Endothelial cell (in vitro differentiated cells): ENCODE measurements around the gene MIB2. TPM values are rescaled to one million over a fixed set of nuclear protein-coding genes. Genes with fewer than 3 reads are reported as not detected.

ENCODE experiments used
- DNase-seq: peaks from one replicate; pipeline ENCODE4 v3.0.0; 2021; ENCODE audit warnings: low spot score
- H3K27ac Mint-ChIP-seq: one replicate; pipeline ENCODE4 v1.8.0; 2021; ENCODE audit warnings: mixed read lengths, inconsistent platforms; ENCODE audit not compliant: unreplicated experiment
- H3K27me3 Mint-ChIP-seq: one replicate; pipeline ENCODE4 v1.8.0; 2021; ENCODE audit warnings: mild to moderate bottlenecking, moderate library complexity, mixed read lengths, inconsistent platforms; ENCODE audit not compliant: unreplicated experiment
- H3K36me3 Mint-ChIP-seq: one replicate; pipeline ENCODE4 v1.8.0; 2021; ENCODE audit warnings: mild to moderate bottlenecking, low read depth, mixed read lengths, inconsistent platforms; ENCODE audit not compliant: unreplicated experiment
- H3K4me1 Mint-ChIP-seq: one replicate; pipeline ENCODE4 v1.8.0; 2021; ENCODE audit warnings: mild to moderate bottlenecking, mixed read lengths, inconsistent platforms; ENCODE audit not compliant: unreplicated experiment
- H3K4me3 Mint-ChIP-seq: one replicate; pipeline ENCODE4 v1.8.0; 2021; ENCODE audit warnings: mild to moderate bottlenecking, mixed read lengths, inconsistent platforms; ENCODE audit not compliant: unreplicated experiment
- H3K9me3 Mint-ChIP-seq: one replicate; pipeline ENCODE4 v1.8.0; 2021; ENCODE audit warnings: mixed read lengths, inconsistent platforms; ENCODE audit not compliant: unreplicated experiment
- total RNA-seq: library from RNA; stranded (reverse); fragmentation: NEBNext Ultra II Directional; extraction: Animal tissue kit (Norgen Biotek cat#: 25700); gene quantifications from one replicate; pipeline ENCODE4 v1.2.1, GENCODE V29; 2021; ENCODE audit not compliant: unreplicated experiment
- TF ChIP-seq, protein P1 (sequence below): fragments of 200-600 bp; sonication (generic); IDR thresholded peaks from one replicate; pipeline ENCODE4 v1.5.0; 2021; ENCODE audit warnings: antibody characterized with exemption; ENCODE audit not compliant: unreplicated experiment

Gene MIB2
- total RNA-seq, 1 donor from 2014 or later: 84.4 TPM

DNA sequence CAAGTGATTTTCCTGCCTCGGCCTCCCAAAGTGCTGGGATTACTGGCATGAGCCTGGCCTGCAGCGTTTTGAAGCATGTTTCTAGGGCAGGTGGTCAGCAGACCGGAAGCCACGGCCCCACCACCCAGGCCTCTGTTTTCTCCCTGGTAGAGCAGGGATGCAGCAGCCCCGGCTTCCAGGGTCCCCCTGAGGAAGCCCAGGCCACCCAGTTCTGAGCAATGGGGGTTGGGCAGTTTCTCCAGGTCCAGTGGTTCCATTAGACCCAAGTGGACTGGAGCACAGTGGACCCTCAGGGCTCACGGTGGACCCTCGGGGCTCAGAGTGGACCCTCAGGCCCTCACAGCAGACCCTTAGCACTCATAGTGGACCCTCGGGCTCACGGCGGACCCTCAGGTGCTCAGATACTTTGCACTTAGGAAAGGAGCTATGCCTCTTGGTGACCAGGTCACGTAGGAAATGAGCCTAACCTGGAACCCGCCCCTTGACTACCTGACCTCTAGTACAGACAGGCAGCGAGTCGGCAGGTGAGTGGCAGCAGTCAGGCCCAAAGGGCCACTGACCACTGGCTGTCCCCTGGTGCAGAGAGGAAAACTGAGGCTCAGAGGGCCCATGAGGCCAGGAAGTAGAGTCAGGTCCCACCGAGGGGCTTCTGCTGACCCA, 10.8 kb upstream of the MIB2 start:
- peaks cover 2% of the 10 kb centered on the region for H3K4me1 Mint-ChIP-seq
- H3K27ac Mint-ChIP-seq: no peak overlapping the region

DNA sequence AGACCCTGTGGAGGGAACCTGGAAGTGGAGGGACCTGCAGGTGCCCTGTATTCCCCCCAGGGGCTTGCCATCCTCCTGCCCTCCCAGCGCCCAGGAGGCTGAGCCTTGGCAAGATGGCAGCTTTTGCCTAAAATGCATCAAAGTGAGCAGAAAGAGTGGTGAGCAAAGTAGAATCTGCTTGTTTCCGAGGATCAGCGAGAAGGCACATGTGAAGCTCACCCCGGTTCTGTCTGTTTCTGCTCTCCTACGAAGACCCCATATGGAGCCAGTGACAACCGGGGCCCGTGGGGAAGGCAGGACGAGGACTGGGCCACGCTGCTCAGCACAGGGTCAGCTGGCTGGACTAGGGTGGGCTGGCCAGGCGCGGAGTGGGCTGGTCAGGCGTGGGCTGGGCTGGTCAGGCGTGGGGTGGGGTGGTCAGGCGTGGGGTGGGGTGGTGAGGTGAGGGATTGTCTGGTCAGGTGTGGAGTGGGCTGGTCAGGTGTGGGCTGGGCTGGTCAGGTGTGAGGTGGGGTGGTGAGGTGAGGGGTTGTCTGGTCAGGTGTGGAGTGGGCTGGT, 10.2 kb upstream of the MIB2 start:
- no peak overlapping the region for H3K27ac Mint-ChIP-seq
- peak; percentile 5 for DNase-seq
- H3K4me3 Mint-ChIP-seq: no peak overlapping the region
- no peaks in the 10 kb centered on the region for H3K9me3 Mint-ChIP-seq
- peaks cover 6% of the 10 kb centered on the region for H3K27me3 Mint-ChIP-seq
- TF ChIP-seq, protein P1, sequence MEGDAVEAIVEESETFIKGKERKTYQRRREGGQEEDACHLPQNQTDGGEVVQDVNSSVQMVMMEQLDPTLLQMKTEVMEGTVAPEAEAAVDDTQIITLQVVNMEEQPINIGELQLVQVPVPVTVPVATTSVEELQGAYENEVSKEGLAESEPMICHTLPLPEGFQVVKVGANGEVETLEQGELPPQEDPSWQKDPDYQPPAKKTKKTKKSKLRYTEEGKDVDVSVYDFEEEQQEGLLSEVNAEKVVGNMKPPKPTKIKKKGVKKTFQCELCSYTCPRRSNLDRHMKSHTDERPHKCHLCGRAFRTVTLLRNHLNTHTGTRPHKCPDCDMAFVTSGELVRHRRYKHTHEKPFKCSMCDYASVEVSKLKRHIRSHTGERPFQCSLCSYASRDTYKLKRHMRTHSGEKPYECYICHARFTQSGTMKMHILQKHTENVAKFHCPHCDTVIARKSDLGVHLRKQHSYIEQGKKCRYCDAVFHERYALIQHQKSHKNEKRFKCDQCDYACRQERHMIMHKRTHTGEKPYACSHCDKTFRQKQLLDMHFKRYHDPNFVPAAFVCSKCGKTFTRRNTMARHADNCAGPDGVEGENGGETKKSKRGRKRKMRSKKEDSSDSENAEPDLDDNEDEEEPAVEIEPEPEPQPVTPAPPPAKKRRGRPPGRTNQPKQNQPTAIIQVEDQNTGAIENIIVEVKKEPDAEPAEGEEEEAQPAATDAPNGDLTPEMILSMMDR: no peak
- H3K36me3 Mint-ChIP-seq: peaks cover 8% of the 10 kb centered on the region
- H3K4me1 Mint-ChIP-seq: peaks cover 3% of the 10 kb centered on the region

More for the DNA sequence above, 10.8 kb upstream of the MIB2 start:
- DNase-seq: no peak
- Mint-ChIP-seq H3K27me3 (peaks cover 6% of the 10 kb centered on the region), H3K9me3 (no peaks in the 10 kb centered on the region), H3K36me3 (peaks cover 8% of the 10 kb centered on the region), H3K4me3 (peak overlapping the region; percentile 59)
- TF ChIP-seq, protein P1: no peak

DNA sequence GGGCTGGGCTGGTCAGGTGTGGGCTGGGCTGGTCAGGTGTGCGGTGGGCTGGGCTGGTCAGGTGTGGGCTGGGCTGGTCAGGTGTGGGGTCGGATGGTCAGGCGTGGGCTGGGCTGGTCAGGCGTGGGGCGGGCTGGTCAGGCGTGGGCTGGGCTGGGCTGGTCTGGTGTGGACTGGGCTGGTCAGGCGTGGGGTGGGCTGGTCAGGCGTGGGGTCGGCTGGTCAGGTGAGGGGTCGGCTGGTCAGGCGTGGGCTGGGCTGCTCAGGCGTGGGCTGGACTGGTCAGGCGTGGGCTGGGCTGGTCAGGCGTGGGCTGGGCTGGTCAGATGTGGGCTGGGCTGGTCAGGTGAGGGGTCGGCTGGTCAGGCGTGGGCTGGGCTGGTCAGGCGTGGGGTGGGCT, 9.6 kb upstream of the MIB2 start:
- Mint-ChIP-seq H3K36me3 (peaks cover 8% of the 10 kb centered on the region), H3K9me3 (no peaks in the 10 kb centered on the region), H3K27me3 (peaks cover 6% of the 10 kb centered on the region), H3K27ac (no peak overlapping the region), H3K4me1 (peaks cover 9% of the 10 kb centered on the region), H3K4me3 (no peak overlapping the region)
- TF ChIP-seq, protein P1: no peak
- no peak for DNase-seq

DNA sequence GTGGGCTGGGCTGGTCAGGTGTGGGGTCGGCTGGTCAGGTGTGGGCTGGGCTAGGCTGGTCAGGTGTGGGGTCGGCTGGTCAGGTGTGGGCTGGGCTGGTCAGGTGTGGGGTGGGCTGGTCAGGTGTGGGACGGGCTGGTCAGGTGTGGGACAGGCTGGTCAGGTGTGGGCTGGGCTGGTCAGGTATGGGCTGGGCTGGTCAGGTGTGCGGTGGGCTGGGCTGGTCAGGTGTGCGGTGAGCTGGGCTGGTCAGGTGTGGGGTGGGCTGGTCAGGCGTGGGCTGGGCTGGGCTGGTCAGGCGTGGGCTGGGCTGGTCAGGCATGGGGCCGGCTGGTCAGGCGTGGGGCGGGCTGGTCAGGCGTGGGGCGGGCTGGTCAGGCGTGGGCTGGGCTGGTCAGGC, 9.1 kb upstream of the MIB2 start:
- no peaks in the 10 kb centered on the region for H3K9me3 Mint-ChIP-seq

More for the DNA sequence above, 9.1 kb upstream of the MIB2 start:
- no peak for DNase-seq
- TF ChIP-seq, protein P1: no peak
- H3K4me1 Mint-ChIP-seq: peaks cover 14% of the 10 kb centered on the region
- H3K4me3 Mint-ChIP-seq: no peak overlapping the region
- peaks cover 6% of the 10 kb centered on the region for H3K27me3 Mint-ChIP-seq
- H3K27ac Mint-ChIP-seq: no peak overlapping the region
- H3K36me3 Mint-ChIP-seq: peaks cover 8% of the 10 kb centered on the region
